Head of caudate nucleus (tissue), 42 donors: ENCODE results near the gene CCDC47.

Source experiments
- DNase-seq, 42 donors: peaks; one replicate each; pipeline versions ENCODE4 v3.0.0 to v3.0.0-alpha.2; 2020 to 2021; ENCODE audit warnings: mixed read lengths in 7 of 42
- intact Hi-C: fragments of 100-400 bp; cut with DNase I; formaldehyde crosslinking; loops from one replicate; pipeline ENCODE4 v1.15.0; 2022

Gene CCDC47

GRCh38 chr17:63702721-63703015 is 70.7 kb downstream of the CCDC47 start:
- intact Hi-C loops = no loop called here

GRCh38 chr17:63701868-63702720 is 71.3 kb downstream of the CCDC47 start:
- intact Hi-C loops = no loop called here
- peak in 18 of 42 donors; percentile 15 to 73 (median 49) for DNase-seq

More at GRCh38 chr17:63702721-63703015, 70.7 kb downstream of the CCDC47 start:
- DNase-seq = peak in 1 of 42 donors; percentile 23

GRCh38 chr17:63701456-63701820 is 72.0 kb downstream of the CCDC47 start:
- no peak for DNase-seq
- intact Hi-C loops = no loop called here

- intact Hi-C loops = no loop called here
Measured at GRCh38 chr17:63700528-63701455, 72.6 kb downstream of the CCDC47 start.

GRCh38 chr17:63699638-63700527 is 73.5 kb downstream of the CCDC47 start, which contains the start of gene LIMD2:
Gene LIMD2, minus strand, starts transcription at chr17:63700125. Its CDS starts 827 bp downstream, at chr17:63699298.
- intact Hi-C loops = loop anchor here (10.0 kb wide), 1 partner anchor 75 kb away; the partner anchor contains the start of gene MAP3K3
- peak in 37 of 42 donors; percentile 36 to 82 (median 61) for DNase-seq

More at GRCh38 chr17:63700528-63701455, 72.6 kb downstream of the CCDC47 start:
- DNase-seq = peak; percentile 58 to 95 (median 84)

- peak in 20 of 42 donors; percentile 23 to 70 (median 52) for DNase-seq
- intact Hi-C loops = loop anchor here (10.0 kb wide), 1 partner anchor 74 kb away; the partner anchor contains the start of gene MAP3K3
Measured at GRCh38 chr17:63698886-63699637, 74.3 kb downstream of the CCDC47 start.

- peak in 3 of 42 donors; percentile 20 to 32 (median 25) for DNase-seq
- intact Hi-C loops = loop anchor here (10.0 kb wide), 1 partner anchor 74 kb away; the partner anchor contains the start of gene MAP3K3
Measured at GRCh38 chr17:63698381-63698885, 75.0 kb downstream of the CCDC47 start.

- intact Hi-C loops = loop anchor here (10.0 kb wide), 1 partner anchor 73 kb away; the partner anchor contains the start of gene MAP3K3
- peak in 22 of 42 donors; percentile 32 to 62 (median 46) for DNase-seq
Measured at GRCh38 chr17:63697341-63698286, 75.8 kb downstream of the CCDC47 start.

GRCh38 chr17:63696381-63696961 is 76.9 kb downstream of the CCDC47 start:
- intact Hi-C loops = loop anchor here (10.0 kb wide), 1 partner anchor 72 kb away; the partner anchor contains the start of gene MAP3K3
- DNase-seq = peak in 6 of 42 donors; percentile 15 to 56 (median 28)

GRCh38 chr17:63695889-63696288 is 77.5 kb downstream of the CCDC47 start:
- intact Hi-C loops = loop anchor here (10.0 kb wide), 1 partner anchor 71 kb away; the partner anchor contains the start of gene MAP3K3
- DNase-seq = no peak
